ENCODE data around the gene ATG12.
"Not testable (repeated sequence)": the region's sequence is repeated elsewhere in the genome, so short reads cannot be mapped to it uniquely, and the experiment has no call there.

GRCh38 chr5:115882434-115882833 is 41.1 kb upstream of the ATG12 start:
- not testable (repeated sequence) for TF ChIP-seq CTCF, POLR2A (IDR thresholded peaks at IDR 0.05)

Data from right lobe of liver (tissue), 4 donors.